Gastrocnemius medialis (tissue), 4 donors: ENCODE results near the gene IQSEC1. TPM values are rescaled to one million over a fixed set of nuclear protein-coding genes. Genes with fewer than 3 reads are reported as not detected.

Experiments
- ATAC-seq, 2 donors: fragments of 150-250 bp; one replicate each; pipeline ENCODE4 v1.9.1; 2016
- DNase-seq, 2 donors: peaks; one replicate each; pipeline ENCODE4 v3.0.0-alpha.2; 2019
- H3K27ac ChIP-seq, 4 donors: fragments of 200-600 bp; sonication (generic); 1 replicate in 1 of 4; 2 replicates in 3 of 4; pipeline ENCODE4 v1.5.1; 2016 to 2018; ENCODE audit warnings: mild to moderate bottlenecking in 2 of 4, moderate library complexity in 1 of 4
- H3K27me3 ChIP-seq, 3 donors: fragments of 200-600 bp; sonication (generic) in 2 of 3; 1 replicate in 1 of 3; 2 replicates in 2 of 3; pipeline versions ENCODE4 v1.5.1 to v1.6.0; 2016 to 2019; ENCODE audit warnings: mild to moderate bottlenecking in 1 of 3, moderate library complexity in 1 of 3
- H3K36me3 ChIP-seq, 2 donors: fragments of 200-600 bp; sonication (generic) in 1 of 2; one replicate each; pipeline ENCODE4 v1.5.1; 2017 to 2018
- H3K4me1 ChIP-seq, 2 donors: fragments of 200-600 bp; sonication (generic) in 1 of 2; one replicate each; pipeline ENCODE4 v1.5.1; 2016 to 2017; ENCODE audit warnings: mild to moderate bottlenecking in 2 of 2
- H3K4me3 ChIP-seq, 4 donors: fragments of 200-600 bp; sonication (generic) in 3 of 4; 1 replicate in 1 of 4; 2 replicates in 3 of 4; pipeline ENCODE4 v1.5.1; 2016 to 2019; ENCODE audit warnings: mild to moderate bottlenecking in 2 of 4
- H3K9me3 ChIP-seq, 3 donors: fragments of 200-600 bp; sonication (generic) in 2 of 3; 1 replicate in 1 of 3; 2 replicates in 2 of 3; pipeline ENCODE4 v1.5.1; 2016 to 2019
- CTCF ChIP-seq, 5 experiments: fragments of 450-650 bp in 3 of 5; fragments of 200-600 bp in 2 of 5; sonication (generic) in 2 of 5; IDR thresholded peaks in 4 of 5; conservative IDR thresholded peaks in 1 of 5; 1 replicate in 4 of 5; 2 replicates in 1 of 5; pipeline ENCODE4 v1.5.1; 2016 to 2019; ENCODE audit warnings: antibody characterized with exemption in 5 of 5, mild to moderate bottlenecking in 3 of 5, moderate library complexity in 3 of 5
- POLR2A ChIP-seq, 2 donors: fragments of 450-650 bp; IDR thresholded peaks; one replicate each; pipeline ENCODE4 v1.6.1; 2017; ENCODE audit warnings: antibody characterized with exemption in 2 of 2, mild to moderate bottlenecking in 2 of 2, moderate library complexity in 2 of 2
- in situ Hi-C, 4 donors: fragments of 200-750 bp; cut with MboI; loops; one replicate each; pipeline versions ENCODE4 v1.15.0 to v1.8.0; 2017; ENCODE audit warnings: low sequenced_read_pairs in 4 of 4
- intact Hi-C: fragments of 100-400 bp; cut with DNase I; formaldehyde crosslinking; loops from one replicate; pipeline ENCODE4 v1.15.1; 2023; ENCODE audit warnings: low total_unique reads
- total RNA-seq, 4 donors: library from RNA; depleted of rRNA; stranded (reverse); fragments of >200 nt; gene quantifications; one replicate each; pipeline versions ENCODE4 v1.1.0 to v1.2.3, GENCODE V29; 2016

Gene IQSEC1
- total RNA-seq, 4 donors from 2014 or later, result 15.2 to 31.3 (median 28.0) TPM

GRCh38 chr3:13120289-13120927 is 47.2 kb upstream of the IQSEC1 start:
- Histone ChIP-seq H3K4me1 (no peaks in the 10 kb centered on the region), H3K4me3 (no peak overlapping the region), H3K27ac (no peak overlapping the region), H3K9me3 (no peaks in the 10 kb centered on the region), H3K27me3 (no peaks in the 10 kb centered on the region), H3K36me3 (no peaks in the 10 kb centered on the region)
- no peak for TF ChIP-seq CTCF (IDR thresholded peaks at IDR 0.05 in 4 of 5, conservative IDR thresholded peaks at IDR 0.05 in 1 of 5)
- TF ChIP-seq POLR2A (IDR thresholded peaks at IDR 0.05), result no peak
- in situ Hi-C loops (no loop called here), intact Hi-C loops (no loop called here)
- DNase-seq, result no peak
- no peak for ATAC-seq

GRCh38 chr3:13119471-13120220 is 46.4 kb upstream of the IQSEC1 start:
- H3K27ac ChIP-seq, result no peak overlapping the region
- in situ Hi-C loops, result no loop called here
- no peak for DNase-seq

DNA sequence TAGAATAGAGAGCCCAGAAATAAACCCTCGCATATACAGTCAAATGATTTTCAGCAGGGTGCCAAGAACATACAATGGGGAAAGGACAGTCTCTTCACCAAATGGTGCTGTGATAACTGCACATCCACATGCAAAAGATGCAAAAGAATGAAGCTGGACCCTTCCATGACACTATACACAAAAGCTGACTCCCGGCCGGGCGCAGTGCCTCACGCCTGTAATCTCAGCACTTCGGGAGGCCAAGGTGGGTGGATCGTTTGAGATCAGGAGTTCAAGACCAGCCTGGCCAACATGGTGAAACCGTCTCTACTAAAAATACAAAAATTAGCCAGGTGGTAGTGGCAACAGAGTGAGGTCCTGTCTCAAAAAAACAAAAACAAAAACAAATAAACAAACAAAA is 43.2 kb upstream of the IQSEC1 start:
- in situ Hi-C loops, result no loop called here
- no peak overlapping the region for H3K4me3 ChIP-seq
- intact Hi-C loops, result no loop called here
- no peaks in the 10 kb centered on the region for H3K27me3 ChIP-seq
- DNase-seq (no peak), ATAC-seq (no peak)
- no peak overlapping the region for H3K27ac ChIP-seq
- H3K4me1 ChIP-seq, result peaks cover 0 to 7% of the 10 kb centered on the region in 2 donors
- no peaks in the 10 kb centered on the region for H3K9me3 ChIP-seq
- H3K36me3 ChIP-seq, result no peaks in the 10 kb centered on the region
- TF ChIP-seq CTCF (IDR thresholded peaks at IDR 0.05 in 4 of 5, conservative IDR thresholded peaks at IDR 0.05 in 1 of 5) (no peak), POLR2A (IDR thresholded peaks at IDR 0.05) (no peak)

More at GRCh38 chr3:13119471-13120220, 46.4 kb upstream of the IQSEC1 start:
- TF ChIP-seq CTCF (IDR thresholded peaks at IDR 0.05 in 4 of 5, conservative IDR thresholded peaks at IDR 0.05 in 1 of 5) (no peak), POLR2A (IDR thresholded peaks at IDR 0.05) (no peak)
- Histone ChIP-seq H3K4me1 (no peaks in the 10 kb centered on the region), H3K9me3 (no peaks in the 10 kb centered on the region), H3K4me3 (no peak overlapping the region), H3K27me3 (no peaks in the 10 kb centered on the region), H3K36me3 (no peaks in the 10 kb centered on the region)
- ATAC-seq, result no peak
- intact Hi-C loops, result no loop called here

- Histone ChIP-seq H3K4me3 (no peak overlapping the region), H3K36me3 (no peaks in the 10 kb centered on the region), H3K9me3 (no peaks in the 10 kb centered on the region), H3K27ac (no peak overlapping the region), H3K4me1 (peaks cover 0 to 11% of the 10 kb centered on the region in 2 donors), H3K27me3 (no peaks in the 10 kb centered on the region)
- ATAC-seq, result no peak
- no peak for DNase-seq
- no peak for TF ChIP-seq CTCF (IDR thresholded peaks at IDR 0.05 in 4 of 5, conservative IDR thresholded peaks at IDR 0.05 in 1 of 5)
- TF ChIP-seq POLR2A (IDR thresholded peaks at IDR 0.05), result no peak
- in situ Hi-C loops, result no loop called here
- intact Hi-C loops, result no loop called here
These were observed 42.8 kb upstream of the IQSEC1 start for GRCh38 chr3:13115991-13116390.
